ENCODE data around the gene SAXO2. TPM values are rescaled to one million over a fixed set of nuclear protein-coding genes. Genes with fewer than 3 reads are reported as not detected.
"Not testable (repeated sequence)": the region's sequence is repeated elsewhere in the genome, so short reads cannot be mapped to it uniquely, and the experiment has no call there.

The SAXO2 gene
- total RNA-seq, 4 donors from 2014 or later, result 0.20 to 3.0 (median 2.4) TPM; not detected in 1

DNA sequence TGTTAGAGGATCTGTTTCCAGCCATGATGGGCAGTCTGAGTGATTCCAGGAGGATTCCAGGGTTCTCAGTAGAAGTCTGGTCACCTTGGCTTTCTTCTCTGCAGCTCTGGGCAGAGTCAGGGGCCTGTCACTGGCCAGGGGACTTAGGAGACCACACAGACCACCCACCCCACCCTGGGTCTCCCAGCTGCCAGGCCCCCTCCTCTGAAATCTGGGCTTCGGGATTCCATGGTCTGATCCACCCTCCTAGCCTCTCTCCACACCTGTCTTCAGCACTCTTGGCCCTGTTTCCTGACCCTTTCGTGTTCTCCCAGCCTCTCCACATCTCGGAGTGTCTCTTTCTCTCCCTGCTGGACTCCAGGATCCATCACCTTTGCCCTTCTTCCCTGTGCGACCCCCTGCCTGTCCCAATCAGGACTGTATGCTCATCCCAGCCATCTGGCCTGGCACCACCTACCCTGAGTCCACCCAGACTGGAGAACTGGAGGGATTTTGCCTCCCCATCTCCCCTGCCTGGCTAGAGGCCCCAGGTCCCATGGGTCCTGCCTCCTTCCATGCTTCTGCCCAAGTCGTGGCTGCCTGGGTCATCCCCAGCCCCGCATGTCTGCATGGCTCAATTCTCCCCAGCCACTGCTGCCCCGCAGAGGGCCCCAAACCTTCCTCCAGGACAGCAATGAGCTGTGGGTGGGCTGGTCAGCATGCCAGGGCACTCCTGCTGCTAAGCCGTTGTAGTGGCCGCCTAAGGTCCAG is 52.3 kb downstream of the SAXO2 start:
- Histone ChIP-seq H3K9me3 (no peaks in the 10 kb centered on the region), H3K27ac (no peak overlapping the region), H3K4me3 (no peak overlapping the region), H3K27me3 (no peaks in the 10 kb centered on the region), H3K4me1 (no peaks in the 10 kb centered on the region), H3K36me3 (no peaks in the 10 kb centered on the region)
- DNase-seq, result no peak
- WGBS, 2 donors (ENCODE audit: low coverage in 1 of 2), result 82 to 100% methylated on average over 1 to 9 of the region's 9 CpGs
- in situ Hi-C loops (cut with MboI; ENCODE audit: low pct_ligation_motif_present in 1 of 4, low pct_unique_long_range_greater_than_20kb in 1 of 4, low sequenced_read_pairs in 3 of 4), result no loop called here
- intact Hi-C loops (cut with DNase I; ENCODE audit: low total_unique reads), result no loop called here
- TF ChIP-seq POLR2AphosphoS5 (IDR thresholded peaks at IDR 0.05), result no peak
- TF ChIP-seq EP300 (IDR thresholded peaks at IDR 0.05; ENCODE audit: low read depth), result no peak
- TF ChIP-seq, protein P1, sequence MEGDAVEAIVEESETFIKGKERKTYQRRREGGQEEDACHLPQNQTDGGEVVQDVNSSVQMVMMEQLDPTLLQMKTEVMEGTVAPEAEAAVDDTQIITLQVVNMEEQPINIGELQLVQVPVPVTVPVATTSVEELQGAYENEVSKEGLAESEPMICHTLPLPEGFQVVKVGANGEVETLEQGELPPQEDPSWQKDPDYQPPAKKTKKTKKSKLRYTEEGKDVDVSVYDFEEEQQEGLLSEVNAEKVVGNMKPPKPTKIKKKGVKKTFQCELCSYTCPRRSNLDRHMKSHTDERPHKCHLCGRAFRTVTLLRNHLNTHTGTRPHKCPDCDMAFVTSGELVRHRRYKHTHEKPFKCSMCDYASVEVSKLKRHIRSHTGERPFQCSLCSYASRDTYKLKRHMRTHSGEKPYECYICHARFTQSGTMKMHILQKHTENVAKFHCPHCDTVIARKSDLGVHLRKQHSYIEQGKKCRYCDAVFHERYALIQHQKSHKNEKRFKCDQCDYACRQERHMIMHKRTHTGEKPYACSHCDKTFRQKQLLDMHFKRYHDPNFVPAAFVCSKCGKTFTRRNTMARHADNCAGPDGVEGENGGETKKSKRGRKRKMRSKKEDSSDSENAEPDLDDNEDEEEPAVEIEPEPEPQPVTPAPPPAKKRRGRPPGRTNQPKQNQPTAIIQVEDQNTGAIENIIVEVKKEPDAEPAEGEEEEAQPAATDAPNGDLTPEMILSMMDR (IDR thresholded peaks at IDR 0.05), result no peak
- no peak for TF ChIP-seq POLR2A (IDR thresholded peaks at IDR 0.05)

DNA sequence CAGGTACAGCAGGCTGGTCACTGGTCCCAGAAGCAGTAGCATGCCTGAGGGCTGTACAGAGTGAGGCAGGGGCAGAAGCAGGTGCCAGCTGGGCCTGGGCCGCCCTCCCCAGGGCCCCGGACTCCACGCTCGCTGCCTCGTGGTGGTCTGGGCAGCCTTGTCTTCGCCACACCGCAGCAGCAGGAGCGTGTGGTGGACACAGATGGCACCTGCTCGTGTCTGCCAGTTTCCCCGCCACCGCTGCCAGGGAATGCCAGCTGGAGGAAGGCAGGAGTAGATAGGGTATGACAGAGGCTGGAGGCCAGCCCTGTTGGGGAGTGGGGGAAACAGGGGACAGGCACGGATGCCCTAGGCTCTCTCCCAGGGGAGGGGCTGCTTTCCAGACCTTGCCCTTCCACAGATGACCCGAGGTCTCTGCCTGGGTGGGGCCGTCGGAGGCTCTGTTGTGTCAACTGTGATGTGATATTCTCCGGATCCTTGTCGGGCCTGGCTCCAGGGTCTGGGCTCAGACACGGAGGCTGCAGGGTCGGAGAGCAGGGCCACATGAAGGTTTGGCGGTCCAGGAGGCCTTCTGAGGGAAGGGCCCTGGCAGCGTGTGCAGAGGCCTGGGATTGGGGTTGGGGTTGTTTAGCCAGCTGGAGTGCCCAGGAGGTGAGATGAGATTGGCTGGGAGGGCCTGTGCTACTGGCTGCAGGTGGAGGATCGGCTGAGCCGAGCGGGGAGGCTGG is 53.1 kb downstream of the SAXO2 start:
- Histone ChIP-seq H3K4me3 (no peak overlapping the region), H3K36me3 (no peaks in the 10 kb centered on the region), H3K27ac (no peak overlapping the region), H3K9me3 (no peaks in the 10 kb centered on the region), H3K4me1 (no peaks in the 10 kb centered on the region), H3K27me3 (no peaks in the 10 kb centered on the region)
- intact Hi-C loops (cut with DNase I; ENCODE audit: low total_unique reads), result no loop called here
- 86% methylated on average over 21 of the region's 24 CpGs; no CpG with 5 or more reads in 1 of the 2 donors for WGBS, 2 donors (ENCODE audit: low coverage in 1 of 2)
- DNase-seq, result no peak
- in situ Hi-C loops (cut with MboI; ENCODE audit: low pct_ligation_motif_present in 1 of 4, low pct_unique_long_range_greater_than_20kb in 1 of 4, low sequenced_read_pairs in 3 of 4), result no loop called here
- no peak for TF ChIP-seq POLR2A (IDR thresholded peaks at IDR 0.05)
- TF ChIP-seq POLR2AphosphoS5 (IDR thresholded peaks at IDR 0.05), result no peak
- TF ChIP-seq EP300 (IDR thresholded peaks at IDR 0.05; ENCODE audit: low read depth), result no peak
- TF ChIP-seq, protein P1 (IDR thresholded peaks at IDR 0.05), result no peak

DNA sequence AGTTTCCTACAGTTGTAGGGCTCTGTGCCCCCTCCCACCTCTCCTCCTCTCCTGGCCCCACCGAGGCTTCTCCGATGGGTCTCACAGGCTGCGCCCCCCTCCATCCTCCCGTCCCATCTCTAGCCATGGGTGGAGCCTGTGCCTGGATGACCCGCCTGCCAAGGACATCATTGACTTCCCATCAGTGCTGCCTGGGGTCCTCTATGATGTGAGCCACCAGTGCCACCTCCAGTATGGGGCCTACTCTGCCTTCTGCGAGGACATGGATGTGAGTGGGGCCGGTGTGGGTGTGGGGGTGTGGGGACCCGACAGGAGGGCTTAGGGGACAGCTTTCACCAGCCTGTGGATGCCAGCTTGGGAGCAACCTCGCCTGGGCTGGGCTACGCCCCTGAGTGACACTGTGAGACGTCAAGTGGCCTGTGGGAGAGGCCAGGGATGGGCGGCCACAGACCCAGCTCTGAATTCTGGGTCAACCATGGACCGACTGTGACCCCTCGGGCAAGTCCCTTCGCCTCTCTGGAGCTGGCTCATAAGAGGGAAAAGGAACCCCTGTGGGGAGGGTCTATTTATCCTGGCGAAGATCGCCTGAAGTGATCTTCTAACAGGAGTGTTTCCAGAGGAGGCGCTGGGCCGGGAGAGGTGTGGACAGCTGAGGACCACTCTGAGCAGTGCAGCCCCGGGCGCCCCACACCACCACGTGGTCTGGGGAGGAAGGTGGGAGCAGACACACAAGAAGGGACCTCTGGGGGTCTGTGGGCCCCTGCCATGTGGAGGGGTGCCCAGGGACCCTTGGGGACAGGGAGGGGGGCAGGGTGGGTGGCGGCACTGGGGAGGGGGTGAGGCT is 53.9 kb downstream of the SAXO2 start:
- H3K36me3 ChIP-seq; intact Hi-C loops (cut with DNase I; ENCODE audit: low total_unique reads); DNase-seq; H3K4me3 ChIP-seq; H3K9me3 ChIP-seq; in situ Hi-C loops (cut with MboI; ENCODE audit: low pct_ligation_motif_present in 1 of 4, low pct_unique_long_range_greater_than_20kb in 1 of 4, low sequenced_read_pairs in 3 of 4); H3K27me3 ChIP-seq; H3K4me1 ChIP-seq; H3K27ac ChIP-seq: not testable (repeated sequence)
- WGBS, 2 donors (ENCODE audit: low coverage in 1 of 2), result 92 to 93% methylated on average over 4 to 23 of the region's 23 CpGs

DNA sequence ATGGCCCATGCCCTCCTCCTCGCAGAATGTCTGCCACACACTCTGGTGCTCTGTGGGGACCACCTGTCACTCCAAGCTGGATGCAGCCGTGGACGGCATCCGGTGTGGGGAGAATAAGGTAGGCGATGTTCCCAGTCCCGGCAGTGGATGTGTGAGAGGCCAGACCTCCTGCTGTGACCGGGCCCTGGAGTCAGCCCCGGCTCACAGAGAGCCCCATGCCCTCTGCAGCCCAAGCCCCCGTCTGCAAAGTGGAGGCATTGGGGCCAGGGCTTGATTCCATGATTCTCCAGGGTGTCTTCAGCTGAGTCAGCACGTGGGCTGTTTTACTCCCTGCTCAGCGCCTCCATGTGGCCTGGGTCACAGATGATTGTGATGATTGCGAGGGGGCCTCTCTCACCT is 54.5 kb downstream of the SAXO2 start:
- intact Hi-C loops (cut with DNase I; ENCODE audit: low total_unique reads), result no loop called here

GRCh38 chr15:82317516-82317915 is 54.9 kb downstream of the SAXO2 start:
- DNase-seq; H3K4me1 ChIP-seq; in situ Hi-C loops (cut with MboI; ENCODE audit: low pct_ligation_motif_present in 1 of 4, low pct_unique_long_range_greater_than_20kb in 1 of 4, low sequenced_read_pairs in 3 of 4); H3K4me3 ChIP-seq; H3K36me3 ChIP-seq; intact Hi-C loops (cut with DNase I; ENCODE audit: low total_unique reads); H3K27ac ChIP-seq; H3K9me3 ChIP-seq; H3K27me3 ChIP-seq: not testable (repeated sequence)
- 81% methylated on average over 6 of the region's 7 CpGs; no CpG with 5 or more reads in 1 of the 2 donors for WGBS, 2 donors (ENCODE audit: low coverage in 1 of 2)

More for the DNA sequence above, 54.5 kb downstream of the SAXO2 start:
- no peak for DNase-seq
- 92% methylated on average over 12 of the region's 12 CpGs; no CpG with 5 or more reads in 1 of the 2 donors for WGBS, 2 donors (ENCODE audit: low coverage in 1 of 2)
- no peaks in the 10 kb centered on the region for H3K27me3 ChIP-seq
- H3K27ac ChIP-seq, result no peak overlapping the region
- H3K4me1 ChIP-seq, result no peaks in the 10 kb centered on the region
- no peak overlapping the region for H3K4me3 ChIP-seq
- no peak for TF ChIP-seq POLR2AphosphoS5 (IDR thresholded peaks at IDR 0.05)
- TF ChIP-seq, protein P1 (IDR thresholded peaks at IDR 0.05), result no peak
- no peak for TF ChIP-seq POLR2A (IDR thresholded peaks at IDR 0.05)
- no peak for TF ChIP-seq EP300 (IDR thresholded peaks at IDR 0.05; ENCODE audit: low read depth)
- no peaks in the 10 kb centered on the region for H3K9me3 ChIP-seq
- in situ Hi-C loops (cut with MboI; ENCODE audit: low pct_ligation_motif_present in 1 of 4, low pct_unique_long_range_greater_than_20kb in 1 of 4, low sequenced_read_pairs in 3 of 4), result no loop called here
- no peaks in the 10 kb centered on the region for H3K36me3 ChIP-seq

DNA sequence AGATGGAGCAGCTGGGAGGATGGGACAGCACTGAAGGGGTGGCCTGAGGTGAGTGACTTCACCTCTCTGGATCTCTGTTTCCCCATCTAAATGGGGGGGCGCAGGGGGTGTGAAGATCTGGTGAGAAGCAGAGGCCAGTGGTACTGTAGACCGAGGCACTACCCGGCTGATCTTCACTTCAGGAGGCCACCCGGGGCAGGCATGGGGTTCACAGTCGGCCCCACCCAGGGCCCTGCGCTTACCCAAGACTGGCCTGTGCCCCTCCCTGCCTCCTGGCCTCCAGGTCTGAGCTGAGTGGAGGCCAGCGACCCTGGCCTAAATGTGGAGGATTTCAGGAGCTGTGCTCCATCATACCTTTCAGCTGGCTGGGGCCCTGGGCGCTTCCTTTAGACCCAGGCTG is 55.7 kb downstream of the SAXO2 start:
- WGBS, 2 donors (ENCODE audit: low coverage in 1 of 2), result 82 to 90% methylated on average over 2 to 6 of the region's 8 CpGs
- in situ Hi-C loops (cut with MboI; ENCODE audit: low pct_ligation_motif_present in 1 of 4, low pct_unique_long_range_greater_than_20kb in 1 of 4, low sequenced_read_pairs in 3 of 4); intact Hi-C loops (cut with DNase I; ENCODE audit: low total_unique reads); DNase-seq; H3K36me3 ChIP-seq; H3K27me3 ChIP-seq; H3K4me1 ChIP-seq; H3K4me3 ChIP-seq; H3K9me3 ChIP-seq; H3K27ac ChIP-seq: not testable (repeated sequence)

Data from transverse colon (tissue), 4 donors.